GM23248 (cell line): Measurements from ENCODE around the gene DPP8. TPM values are rescaled to one million over a fixed set of nuclear protein-coding genes. Genes with fewer than 3 reads are reported as not detected.

Source experiments
- DNase-seq: peaks from one replicate; pipeline ENCODE4 v3.0.0-alpha.2; 2015
- H2AFZ ChIP-seq: fragments of 200-600 bp; sonication (generic); 2 replicates; pipeline ENCODE4 v1.6.1; 2016; ENCODE audit warnings: antibody characterized with exemption
- H3F3A ChIP-seq: fragments of 200-600 bp; sonication (generic); 2 replicates; pipeline ENCODE4 v1.6.1; 2016; ENCODE audit warnings: mild to moderate bottlenecking, antibody characterized with exemption, mixed run types; ENCODE audit not compliant: insufficient read depth
- H3K27ac ChIP-seq: fragments of 200-600 bp; sonication (generic); 2 replicates; pipeline ENCODE4 v1.5.1; 2016; ENCODE audit warnings: mild to moderate bottlenecking
- H3K27me3 ChIP-seq: fragments of 200-600 bp; sonication (generic); replicated peaks from 2 replicates; pipeline ENCODE4 v1.6.1; 2016; ENCODE audit warnings: mild to moderate bottlenecking; ENCODE audit not compliant: insufficient read depth
- H3K36me3 ChIP-seq: fragments of 200-600 bp; sonication (generic); 2 replicates; pipeline ENCODE4 v1.6.1; 2016; ENCODE audit warnings: low read depth, mild to moderate bottlenecking
- H3K4me1 ChIP-seq: fragments of 200-600 bp; sonication (generic); 2 replicates; pipeline ENCODE4 v1.6.1; 2016; ENCODE audit warnings: mild to moderate bottlenecking; ENCODE audit not compliant: insufficient read depth
- H3K4me2 ChIP-seq: fragments of 200-600 bp; sonication (generic); one replicate; pipeline ENCODE4 v1.6.1; 2016; ENCODE audit warnings: mild to moderate bottlenecking; ENCODE audit not compliant: unreplicated experiment
- H3K4me3 ChIP-seq: fragments of 200-600 bp; sonication (generic); 2 replicates; pipeline ENCODE4 v1.5.1; 2016; ENCODE audit warnings: mild to moderate bottlenecking
- H3K79me2 ChIP-seq: fragments of 200-600 bp; sonication (generic); 2 replicates; pipeline ENCODE4 v1.6.1; 2016; ENCODE audit warnings: mild to moderate bottlenecking; ENCODE audit not compliant: insufficient read depth
- H3K9ac ChIP-seq: fragments of 200-600 bp; sonication (generic); 2 replicates; pipeline ENCODE4 v1.6.1; 2016; ENCODE audit warnings: mild to moderate bottlenecking
- H3K9me2 ChIP-seq: fragments of 200-600 bp; sonication (generic); 2 replicates; pipeline ENCODE4 v1.6.1; 2016; ENCODE audit warnings: mixed run types, mild to moderate bottlenecking, moderate library complexity; ENCODE audit not compliant: insufficient read depth
- H3K9me3 ChIP-seq: fragments of 200-600 bp; sonication (generic); one replicate; pipeline ENCODE4 v1.6.1; 2017; ENCODE audit warnings: low read depth
- H4K20me1 ChIP-seq: fragments of 200-600 bp; sonication (generic); 2 replicates; pipeline ENCODE4 v1.6.0; 2016; ENCODE audit not compliant: insufficient read depth
- EZH2 ChIP-seq: fragments of 200-600 bp; sonication (generic); IDR thresholded peaks from 2 replicates; pipeline ENCODE4 v1.6.1; 2018; ENCODE audit warnings: antibody characterized with exemption, mild to moderate bottlenecking; ENCODE audit not compliant: insufficient read depth, poor library complexity, severe bottlenecking
- EZH2phosphoT487 ChIP-seq: fragments of 200-600 bp; sonication (generic); IDR thresholded peaks from 2 replicates; pipeline ENCODE4 v1.6.1; 2018; ENCODE audit warnings: antibody characterized with exemption, moderate library complexity, mild to moderate bottlenecking, low read depth; ENCODE audit not compliant: insufficient read depth
- WGBS, 2 experiments: methylation state at CpG; one replicate each; pipeline ENCODE4 v1.1.6; 2015 to 2017; ENCODE audit warnings: low lambda C conversion rate in 2 of 2, low coverage in 1 of 2; ENCODE audit errors: missing lambda C conversion rate in 2 of 2; 5-methylcytosine and 5-hydroxymethylcytosine counted together
- in situ Hi-C: fragments of 300-500 bp; cut with MboI; formaldehyde crosslinking; loops from 2 replicates; pipeline ENCODE4 v1.15.0; 2020
- polyA plus RNA-seq: library from polyadenylated mRNA; unstranded; fragments of >200 nt; fragmentation: Nextera tagmentation; extraction: Ambion mirVana; gene quantifications from 2 replicates; pipeline ENCODE4 v1.2.1, GENCODE V29; 2016
- total RNA-seq: library from RNA; depleted of rRNA; stranded (reverse); fragments of >200 nt; shearing (Covaris generic); gene quantifications from 2 replicates; pipeline ENCODE4 v1.2.3, GENCODE V29; 2014

DPP8 gene
- total and polyA plus RNA-seq, 2 experiments from 2014 or later: 28.0 to 28.9 TPM

DNA sequence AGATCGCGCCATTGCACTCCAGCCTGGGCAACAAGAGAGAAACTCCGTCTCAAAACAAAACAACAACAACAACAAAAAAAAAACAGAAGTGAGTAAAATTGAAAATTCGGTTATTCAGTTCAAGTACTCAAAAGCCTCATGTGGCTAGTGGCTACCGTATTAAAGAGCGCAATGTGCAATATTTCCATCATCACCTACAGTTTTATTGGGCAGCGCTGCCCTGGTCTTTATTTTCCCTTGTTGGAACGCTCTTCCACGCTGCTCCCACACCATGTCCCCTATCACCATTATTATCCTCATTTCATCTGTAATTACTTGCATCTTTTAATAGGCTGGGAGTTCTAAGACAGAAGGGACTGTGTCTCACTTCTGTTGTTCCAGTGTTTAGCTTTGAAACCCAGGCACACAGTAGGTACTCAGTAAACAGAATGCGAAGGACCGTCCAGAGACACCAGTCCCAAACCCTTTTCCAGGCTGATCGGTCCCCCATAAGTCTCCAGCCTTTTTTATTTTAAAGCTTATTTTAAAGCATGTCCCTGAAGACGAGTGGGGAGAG is 12.4 kb upstream of the DPP8 start:
- WGBS, 2 experiments: 22 to 25% methylated on average over 13 of the region's 13 CpGs
- H3K27ac ChIP-seq: peak overlapping the region; percentile 6; the same call in 1 of the 2 replicates

DNA sequence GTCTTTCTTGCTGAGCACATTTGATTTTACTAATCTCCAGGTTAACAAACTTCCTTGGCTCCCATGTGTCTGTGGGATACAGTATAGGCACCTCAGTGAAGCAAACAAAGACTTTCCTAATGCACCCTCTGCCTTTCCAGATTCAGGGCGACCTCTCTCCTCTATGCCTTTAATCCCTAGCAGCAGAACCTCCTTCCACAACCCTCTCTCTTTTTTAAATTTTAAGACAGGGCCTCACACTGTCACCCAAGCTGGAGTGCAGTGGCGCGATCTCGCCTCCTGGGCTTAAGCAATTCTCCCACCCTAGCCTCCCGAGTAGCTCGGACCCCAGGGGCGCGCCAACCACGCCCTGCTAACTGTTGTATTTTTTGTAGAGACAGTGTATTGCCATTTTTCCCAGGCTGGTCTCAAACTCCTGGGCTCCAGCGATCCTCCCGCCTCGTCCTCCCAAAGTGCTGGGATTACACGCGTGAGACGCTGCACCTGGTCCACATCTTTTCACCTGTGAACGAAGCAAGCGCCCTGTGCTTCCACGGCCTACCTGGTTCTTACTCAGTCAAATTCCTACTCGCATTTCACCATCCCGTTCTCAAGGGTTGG is 11.1 kb upstream of the DPP8 start:
- Histone ChIP-seq H3K4me3 (no peak overlapping the region), H3K9me3 (no peaks in the 10 kb centered on the region), H4K20me1 (no peaks in the 10 kb centered on the region), H3K9me2 (no peaks in the 10 kb centered on the region), H3K9ac (no peak overlapping the region), H3F3A (peaks cover 5% of the 10 kb centered on the region), H3K27me3 (no peaks in the 10 kb centered on the region), H2AFZ (peak overlapping the region; percentile 98; the same call in 1 of the 2 replicates), H3K36me3 (no peaks in the 10 kb centered on the region), H3K27ac (no peak overlapping the region), H3K4me2 (no peak overlapping the region), H3K79me2 (peaks cover 38% of the 10 kb centered on the region), H3K4me1 (peaks cover 20% of the 10 kb centered on the region; the same call in 1 of the 2 replicates)
- 93 to 94% methylated on average over 20 of the region's 20 CpGs for WGBS, 2 experiments
- TF ChIP-seq EZH2: no peak
- no peak for TF ChIP-seq EZH2phosphoT487
- in situ Hi-C loops: no loop called here
- no peak for DNase-seq

More for the DNA sequence above, 12.4 kb upstream of the DPP8 start:
- Histone ChIP-seq H3K9me3 (no peaks in the 10 kb centered on the region), H3K27me3 (no peaks in the 10 kb centered on the region), H3K4me3 (peak overlapping the region; percentile 77), H2AFZ (peak overlapping the region; percentile 98), H3K9ac (peak overlapping the region; percentile 78), H3K79me2 (peaks cover 50% of the 10 kb centered on the region), H4K20me1 (peaks cover 5% of the 10 kb centered on the region; the same call in 1 of the 2 replicates), H3K4me1 (peaks cover 20% of the 10 kb centered on the region), H3K9me2 (no peaks in the 10 kb centered on the region), H3K36me3 (no peaks in the 10 kb centered on the region), H3F3A (peaks cover 5% of the 10 kb centered on the region), H3K4me2 (peak overlapping the region; percentile 68)
- in situ Hi-C loops: no loop called here
- TF ChIP-seq EZH2phosphoT487 (no peak), EZH2 (no peak)
- DNase-seq: peak; percentile 27

DNA sequence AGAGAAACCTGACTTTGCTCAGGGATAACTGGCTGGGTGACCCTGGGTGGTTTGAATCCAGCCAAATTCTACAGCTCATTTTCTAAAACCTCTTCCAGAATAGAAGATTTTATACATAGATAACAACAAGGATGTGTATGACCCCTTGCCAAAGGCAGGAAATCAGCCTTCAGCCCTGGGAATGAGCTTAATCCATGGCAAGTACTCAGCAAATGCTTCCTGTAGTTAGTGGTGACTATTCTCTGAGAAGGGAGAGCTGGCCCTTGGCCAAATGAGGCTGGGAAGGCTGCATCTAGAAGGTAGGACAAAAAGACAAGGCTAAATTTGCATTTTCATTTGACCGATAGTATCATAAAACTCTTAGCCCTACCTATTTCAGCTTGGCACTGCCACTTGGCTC is 8.1 kb upstream of the DPP8 start:
- no peaks in the 10 kb centered on the region for H3F3A ChIP-seq
- peaks cover 8% of the 10 kb centered on the region for H3K79me2 ChIP-seq
- H3K9me2 ChIP-seq: no peaks in the 10 kb centered on the region
- in situ Hi-C loops: no loop called here
- no peaks in the 10 kb centered on the region for H3K27me3 ChIP-seq
- H3K4me2 ChIP-seq: no peak overlapping the region
- H3K27ac ChIP-seq: no peak overlapping the region
- H3K9ac ChIP-seq: no peak overlapping the region
- H3K9me3 ChIP-seq: no peaks in the 10 kb centered on the region
- peak; percentile 36 for DNase-seq
- H3K36me3 ChIP-seq: no peaks in the 10 kb centered on the region
- TF ChIP-seq EZH2 (no peak), EZH2phosphoT487 (no peak)
- no peaks in the 10 kb centered on the region for H3K4me1 ChIP-seq
- H4K20me1 ChIP-seq: no peaks in the 10 kb centered on the region
- no peak overlapping the region for H2AFZ ChIP-seq
- H3K4me3 ChIP-seq: no peak overlapping the region
- WGBS, 2 experiments: 100% methylated on average over 1 of the region's 1 CpG

GRCh38 chr15:65524226-65524625 is 6.7 kb upstream of the DPP8 start:
- no peaks in the 10 kb centered on the region for H3K79me2 ChIP-seq
- no peaks in the 10 kb centered on the region for H3K9me2 ChIP-seq
- H3K27ac ChIP-seq: no peak overlapping the region
- TF ChIP-seq EZH2 (no peak), EZH2phosphoT487 (no peak)
- no peak overlapping the region for H3K9ac ChIP-seq
- no peaks in the 10 kb centered on the region for H3K27me3 ChIP-seq
- no peak overlapping the region for H3K4me3 ChIP-seq
- 79 to 92% methylated on average over 4 to 10 of the region's 10 CpGs for WGBS, 2 experiments
- no peak overlapping the region for H3K4me2 ChIP-seq
- H3K4me1 ChIP-seq: no peaks in the 10 kb centered on the region
- no peak overlapping the region for H2AFZ ChIP-seq
- DNase-seq: no peak
- in situ Hi-C loops: no loop called here
- no peaks in the 10 kb centered on the region for H3F3A ChIP-seq
- H3K36me3 ChIP-seq: no peaks in the 10 kb centered on the region
- H3K9me3 ChIP-seq: no peaks in the 10 kb centered on the region
- H4K20me1 ChIP-seq: no peaks in the 10 kb centered on the region
